GM18519 (cell line): ENCODE measurements around the gene COL18A1.
"Not testable (repeated sequence)": the region's sequence is repeated elsewhere in the genome, so short reads cannot be mapped to it uniquely, and the experiment has no call there.

ENCODE experiments used
- ATAC-seq: cut with Tn5 transposase; IDR thresholded peaks from one replicate; pipeline ENCODE4 v1.9.1; 2021; ENCODE audit warnings: mild to moderate bottlenecking, moderate library complexity; ENCODE audit not compliant: unreplicated experiment, low FRiP score

The COL18A1 gene

DNA sequence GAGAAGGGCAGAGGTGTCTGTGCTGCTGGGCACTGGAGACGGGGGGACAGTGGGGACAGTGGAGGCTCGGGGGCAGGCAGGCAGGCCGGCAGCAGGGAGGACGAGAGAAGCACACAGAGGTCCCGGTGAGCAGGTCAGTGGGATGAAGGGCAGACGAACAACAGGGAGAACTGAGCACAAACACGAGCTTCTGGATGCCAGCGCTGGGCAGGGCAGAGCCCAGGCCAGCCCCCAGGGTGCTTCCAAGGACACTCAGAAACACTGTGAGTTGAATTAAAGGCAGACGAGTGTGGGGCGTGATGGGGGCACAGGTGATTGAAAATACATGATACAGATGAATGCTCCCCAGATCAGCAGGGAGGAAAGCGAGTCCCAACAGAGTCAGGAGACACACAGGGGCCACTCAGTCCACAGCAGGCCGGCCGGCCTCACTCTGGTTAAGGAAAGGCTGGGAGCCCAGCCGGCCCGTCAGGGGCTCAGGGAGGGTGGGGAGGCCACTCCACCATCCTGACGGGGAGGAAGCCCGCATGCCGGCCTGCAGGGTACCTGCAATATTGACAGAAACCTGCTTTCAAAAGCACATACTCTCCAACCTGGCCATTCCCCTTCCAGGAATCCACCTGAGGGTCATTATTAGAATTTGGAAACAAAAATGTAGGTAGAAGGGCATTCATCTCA lies 123.2 kb downstream of the COL18A1 start:
- ATAC-seq, result no peak

DNA sequence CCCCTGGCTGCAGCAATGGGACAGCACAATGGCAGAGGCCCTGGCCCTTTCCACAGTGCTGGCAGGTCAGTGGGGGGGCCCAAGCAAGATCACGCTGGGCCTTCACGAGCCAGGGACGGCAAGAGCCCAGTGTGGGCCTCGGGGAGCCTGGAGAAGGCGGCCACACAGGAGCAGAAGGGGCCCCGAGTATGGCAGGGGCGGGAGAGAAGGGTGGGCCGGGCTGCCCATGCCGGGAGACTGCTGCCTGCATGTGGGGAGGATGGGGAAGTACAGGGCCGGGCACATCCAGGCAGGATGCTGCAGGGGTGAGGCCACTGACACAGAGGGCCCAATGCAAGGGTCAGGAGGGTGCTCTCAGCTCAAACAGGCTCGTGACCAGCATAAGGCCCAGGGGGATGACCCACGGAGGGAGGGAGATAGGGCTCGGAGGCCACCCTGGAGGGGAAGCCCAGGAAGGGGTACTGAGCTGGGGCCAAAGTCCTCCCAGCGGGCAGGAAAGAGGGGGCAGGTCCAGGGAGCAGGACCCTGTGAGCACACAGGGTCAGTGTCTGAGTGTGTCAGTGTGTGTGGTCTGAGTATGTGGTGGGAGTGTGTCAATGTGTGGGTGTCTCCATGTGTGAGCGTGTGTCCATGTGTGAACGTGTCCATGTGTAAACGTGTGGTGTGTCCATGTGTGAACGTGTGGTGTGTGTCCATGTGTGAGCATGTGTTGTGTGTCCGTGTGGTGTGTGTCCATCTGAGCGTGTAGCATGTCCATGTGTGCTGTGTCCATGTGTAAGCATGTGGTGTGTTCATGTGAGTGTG lies 124.2 kb downstream of the COL18A1 start:
- ATAC-seq, result no peak

GRCh38 chr21:45529785-45530422 lies 124.9 kb downstream of the COL18A1 start:
- no peak for ATAC-seq

DNA sequence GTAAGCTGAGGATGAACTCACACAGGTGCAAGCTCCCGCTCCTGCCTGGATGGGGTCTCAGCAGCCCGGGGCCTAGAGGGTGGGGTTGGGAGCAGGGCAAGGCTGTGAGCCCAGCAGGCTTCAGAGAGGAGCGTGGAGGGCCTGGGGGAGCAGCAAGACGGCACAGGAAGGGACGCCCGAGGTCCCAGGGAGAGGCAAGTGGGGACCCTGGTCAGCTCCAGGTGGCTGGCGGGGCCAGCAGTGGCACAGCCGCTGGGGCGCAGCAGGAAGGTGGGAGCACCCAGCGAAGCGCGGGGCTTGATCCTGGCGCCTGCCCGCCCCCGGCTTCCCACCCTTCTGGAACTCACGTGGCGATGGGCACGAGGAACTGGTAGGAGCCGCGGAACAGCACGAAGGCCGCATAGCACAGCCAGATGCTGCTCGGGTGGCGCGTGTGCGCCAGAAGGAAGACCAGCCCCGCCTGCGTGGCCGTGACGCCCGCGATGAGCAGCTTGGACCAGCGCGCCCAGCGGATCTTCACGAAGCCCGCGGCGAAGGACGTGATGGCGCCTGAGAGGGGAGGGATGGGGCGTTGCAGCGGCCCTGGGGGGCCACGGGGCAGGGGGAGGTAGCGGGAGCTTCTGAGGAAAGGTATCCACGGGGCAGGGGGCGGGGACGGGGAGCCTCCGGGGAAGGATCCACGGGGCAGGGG lies 125.6 kb downstream of the COL18A1 start:
- ATAC-seq, result no peak

GRCh38 chr21:45531114-45531392 lies 126.1 kb downstream of the COL18A1 start:
- ATAC-seq, result not testable (repeated sequence)

DNA sequence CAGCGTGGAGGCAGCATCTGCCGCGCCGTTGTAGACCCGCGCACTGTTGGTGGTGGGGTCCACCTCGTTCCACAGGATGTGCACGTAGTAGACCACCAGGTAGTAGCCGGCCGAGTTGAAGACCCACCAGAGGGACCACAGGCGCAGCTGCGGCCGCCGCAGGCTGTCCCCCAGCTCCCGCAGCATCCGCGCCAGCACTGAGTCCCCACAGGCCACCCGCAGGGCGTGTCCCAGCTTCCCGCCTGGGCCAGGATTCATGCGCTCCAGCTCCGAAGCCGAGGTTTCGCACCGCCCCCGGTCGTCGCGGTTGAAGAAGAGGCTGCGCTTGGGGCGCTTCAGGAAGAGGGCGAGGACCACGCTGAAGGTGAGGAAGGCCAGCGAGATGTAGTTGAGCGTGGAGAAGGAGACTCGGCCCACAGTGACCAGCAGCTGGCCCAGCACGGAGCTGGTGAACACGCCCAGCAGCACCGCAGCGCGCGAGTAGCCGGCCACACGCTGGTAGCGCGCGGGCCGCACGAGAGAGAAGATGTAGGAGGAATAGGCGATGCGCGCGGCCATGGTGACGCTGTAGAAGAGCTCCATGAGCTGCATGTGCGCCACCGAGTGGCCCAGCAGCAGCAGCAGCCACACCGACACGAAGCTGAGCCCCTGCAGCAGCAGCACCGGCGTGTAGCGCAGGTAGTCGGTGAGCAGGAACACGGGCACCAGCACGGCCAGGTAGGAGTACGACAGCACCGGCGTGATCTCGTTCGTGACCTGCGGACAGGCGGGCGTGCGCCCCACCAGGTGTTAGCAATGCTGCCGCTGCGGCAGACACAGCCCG lies 126.6 kb downstream of the COL18A1 start:
- ATAC-seq, result no peak

- ATAC-seq, result no peak
These were observed 127.9 kb downstream of the COL18A1 start for GRCh38 chr21:45532826-45533360.

GRCh38 chr21:45533361-45533845 lies 128.4 kb downstream of the COL18A1 start:
- ATAC-seq, result no peak

- no peak for ATAC-seq
These were observed 129.1 kb downstream of the COL18A1 start for GRCh38 chr21:45533846-45534635.

DNA sequence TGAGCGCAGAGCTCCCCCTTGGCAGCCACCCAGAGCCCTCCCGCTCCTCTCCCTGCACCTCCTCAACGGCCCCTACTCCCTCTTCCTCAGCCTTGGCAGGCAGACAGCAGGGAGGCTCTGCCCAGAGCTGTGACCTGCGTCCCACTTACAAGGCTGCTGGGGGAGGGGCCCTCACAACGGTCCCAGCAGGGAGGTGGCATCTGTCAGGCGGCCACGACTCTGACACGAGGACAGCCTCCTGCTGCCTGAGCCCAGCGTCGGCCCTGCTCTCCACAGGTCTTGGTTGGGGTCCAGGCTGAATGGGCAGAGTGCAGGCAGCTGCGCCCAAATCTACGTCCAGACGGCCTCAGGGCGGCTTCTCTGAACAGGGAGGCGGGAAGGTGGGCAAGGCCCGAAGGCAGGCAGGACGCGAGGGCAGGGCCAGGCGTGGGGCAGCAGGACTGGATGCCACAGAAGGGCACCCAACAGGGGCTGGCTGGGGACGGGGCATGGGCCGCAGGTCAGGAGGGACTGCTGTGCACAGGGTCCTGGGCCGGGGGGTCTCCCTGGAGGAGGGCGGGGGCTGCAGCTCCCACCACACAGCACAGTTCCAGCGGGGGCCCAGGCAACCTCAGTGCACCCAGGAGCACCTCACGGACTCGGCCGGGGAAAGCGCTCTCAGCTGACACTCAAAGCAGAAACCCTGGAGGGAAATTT lies 129.8 kb downstream of the COL18A1 start:
- no peak for ATAC-seq

DNA sequence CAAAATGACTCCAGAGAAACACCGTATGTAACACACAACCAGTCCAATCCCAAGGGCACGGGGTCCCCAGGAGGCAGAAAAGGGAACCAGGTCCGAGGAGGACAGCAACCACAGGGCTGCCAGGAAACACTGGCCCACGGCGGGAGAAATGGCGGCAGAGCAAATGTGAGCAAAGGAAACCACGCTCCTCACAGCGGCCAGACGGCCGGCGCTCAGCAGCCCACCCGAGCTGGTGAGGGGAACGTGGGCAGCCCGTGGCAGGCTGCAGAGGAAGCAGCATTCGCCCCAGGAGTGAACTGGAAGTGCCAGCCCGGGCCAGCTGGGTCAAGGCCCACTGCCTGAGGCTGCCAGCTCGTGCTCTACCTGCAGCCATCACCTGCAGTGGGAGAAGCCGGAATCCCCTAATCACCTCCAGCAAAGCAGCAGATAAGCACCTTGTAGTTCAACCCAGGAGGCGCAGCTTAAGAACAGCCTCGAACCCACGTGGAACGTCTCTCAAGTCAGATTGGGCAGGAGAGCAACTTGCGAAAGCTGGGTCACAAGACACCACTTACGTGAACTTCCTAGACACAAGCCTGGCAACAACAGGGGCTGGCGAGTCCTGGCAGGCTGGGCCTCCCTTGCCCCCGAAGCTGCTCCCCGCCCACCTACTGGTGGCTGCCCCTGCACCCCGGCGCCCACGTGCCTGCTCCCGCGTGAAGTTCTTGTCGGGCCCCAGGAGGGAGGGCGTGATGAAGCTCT lies 130.5 kb downstream of the COL18A1 start:
- no peak for ATAC-seq

DNA sequence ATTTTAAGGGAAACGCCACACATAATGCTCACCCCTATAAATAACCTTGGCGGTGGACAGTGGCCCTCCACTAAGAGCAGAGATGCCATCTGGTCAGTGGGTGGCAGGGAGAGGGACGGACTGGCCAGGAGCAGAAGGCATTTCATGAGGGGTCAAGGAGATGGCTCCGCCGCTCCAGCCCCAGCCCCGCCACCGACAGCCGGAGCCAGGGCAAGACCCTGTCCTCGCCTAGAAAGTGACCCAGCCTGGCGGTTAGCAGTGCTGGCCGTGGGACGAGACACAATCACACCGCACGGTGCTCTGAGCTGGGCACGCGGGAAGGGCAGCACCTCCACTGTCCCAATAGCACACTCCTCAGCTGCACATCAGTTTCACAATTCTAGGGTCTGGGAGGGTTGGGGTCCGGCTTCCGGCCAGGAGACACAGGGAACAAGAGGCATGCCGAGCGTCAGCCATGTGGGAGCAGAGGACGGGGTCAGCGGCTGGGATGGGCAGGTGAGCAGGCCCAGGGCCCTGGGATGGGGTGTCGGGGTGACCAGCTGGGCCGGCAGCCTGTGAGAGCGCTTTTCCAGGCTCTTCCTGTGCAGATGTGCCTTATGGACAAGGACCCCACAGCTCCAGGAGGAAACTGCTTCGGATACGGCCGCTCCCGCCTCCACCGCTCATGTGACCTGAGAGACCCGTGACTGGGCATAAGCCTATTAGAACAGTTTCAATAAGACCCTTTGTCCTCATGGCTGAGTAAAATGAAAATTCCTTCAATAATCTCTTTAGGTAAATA lies 131.5 kb downstream of the COL18A1 start:
- ATAC-seq, result no peak

DNA sequence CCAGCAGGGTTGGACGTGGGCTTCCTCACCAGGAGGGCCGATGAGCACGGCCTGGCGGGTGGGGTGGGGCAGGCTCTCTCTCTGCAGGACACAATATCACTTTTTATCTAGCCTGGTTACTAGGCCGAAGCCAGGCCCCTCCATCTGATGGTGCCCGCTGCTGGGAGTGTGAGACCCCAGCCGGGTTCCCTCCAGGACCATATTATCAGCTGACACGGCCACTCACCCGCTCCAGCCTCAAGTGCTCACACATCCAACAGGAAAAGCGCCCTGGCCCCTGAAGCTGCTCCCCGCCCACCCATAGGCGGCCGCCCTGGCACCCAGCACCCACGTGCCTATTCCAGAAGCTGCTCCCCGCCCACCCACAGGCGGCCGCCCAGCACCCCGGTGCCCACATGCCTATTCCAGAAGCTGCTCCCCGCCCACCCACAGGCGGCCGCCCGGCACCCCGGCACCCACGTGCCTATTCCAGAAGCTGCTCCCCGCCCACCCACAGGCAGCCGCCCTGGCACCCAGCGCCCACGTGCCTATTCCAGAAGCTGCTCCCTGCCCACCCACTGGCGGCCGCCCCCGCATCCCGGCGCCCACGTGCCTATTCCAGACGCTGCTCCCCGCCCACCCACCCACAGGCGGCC lies 132.3 kb downstream of the COL18A1 start:
- no peak for ATAC-seq

DNA sequence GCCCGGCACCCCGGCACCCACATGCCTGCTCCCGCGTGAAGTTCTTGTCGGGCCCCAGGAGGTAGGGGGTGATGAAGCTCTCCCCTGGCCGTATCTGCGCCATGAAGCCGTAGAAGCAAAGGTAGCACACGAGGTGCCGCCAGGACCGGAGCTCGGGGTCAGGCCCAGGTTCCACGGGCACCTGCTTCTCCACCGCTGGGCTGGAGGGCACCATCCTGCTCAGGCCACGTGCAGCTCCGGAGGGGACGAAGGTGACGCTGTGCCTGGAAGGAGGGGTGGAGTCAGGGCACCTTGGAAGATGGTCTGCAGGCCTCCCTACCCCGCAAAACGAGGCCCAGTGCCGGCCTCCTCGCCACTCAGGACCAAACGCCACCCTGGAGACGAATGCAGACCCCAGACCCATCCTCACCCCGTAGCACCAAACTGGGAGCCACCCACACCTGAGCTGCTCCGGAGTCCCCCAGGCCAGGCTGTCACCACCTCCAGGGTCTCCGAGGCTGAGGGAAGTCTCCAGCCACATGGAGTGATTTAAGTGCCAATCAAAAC lies 132.9 kb downstream of the COL18A1 start:
- ATAC-seq, result no peak

GRCh38 chr21:45538381-45539045 lies 133.5 kb downstream of the COL18A1 start:
- no peak for ATAC-seq
